Tibial nerve (tissue), 4 donors: Measurements from ENCODE around the gene IQGAP2. TPM values are rescaled to one million over a fixed set of nuclear protein-coding genes. Genes with fewer than 3 reads are reported as not detected.
A peak's percentile ranks its signal among the peaks of the same experiment; 100 is the strongest.

Experiments
- DNase-seq, 2 donors: peaks; one replicate each; pipeline ENCODE4 v3.0.0-alpha.2; 2019; ENCODE audit warnings: low spot score in 2 of 2
- H3K27ac ChIP-seq, 4 donors: fragments of 200-600 bp; sonication (generic) in 3 of 4; one replicate each; pipeline ENCODE4 v1.5.1; 2017 to 2019; ENCODE audit warnings: mild to moderate bottlenecking in 1 of 4
- H3K27me3 ChIP-seq, 2 donors: fragments of 200-600 bp; sonication (generic) in 1 of 2; one replicate each; pipeline versions ENCODE4 v1.5.1 to v1.6.0; 2017 to 2019
- H3K36me3 ChIP-seq, 3 donors: fragments of 200-600 bp; sonication (generic); one replicate each; pipeline ENCODE4 v1.5.1; 2018 to 2019
- H3K4me1 ChIP-seq, 4 donors: fragments of 200-600 bp; sonication (generic) in 3 of 4; one replicate each; pipeline ENCODE4 v1.5.1; 2017 to 2019
- H3K4me3 ChIP-seq, 4 donors: fragments of 200-600 bp; sonication (generic) in 3 of 4; one replicate each; pipeline ENCODE4 v1.5.1; 2017 to 2019; ENCODE audit warnings: mild to moderate bottlenecking in 1 of 4, moderate library complexity in 1 of 4
- H3K9me3 ChIP-seq, 4 donors: fragments of 200-600 bp; sonication (generic) in 3 of 4; one replicate each; pipeline ENCODE4 v1.5.1; 2017 to 2019
- CTCF ChIP-seq, 5 experiments: fragments of 200-600 bp in 3 of 5; fragments of 450-650 bp in 2 of 5; sonication (generic) in 3 of 5; IDR thresholded peaks; one replicate each; pipeline ENCODE4 v1.5.1; 2016 to 2019; ENCODE audit warnings: antibody characterized with exemption in 5 of 5, mild to moderate bottlenecking in 3 of 5, moderate library complexity in 2 of 5
- EP300 ChIP-seq, 2 donors: sonication (generic); formaldehyde crosslinking; IDR thresholded peaks; one replicate each; pipeline ENCODE4 v1.6.1; 2017; ENCODE audit warnings: antibody characterized with exemption in 2 of 2, mild to moderate bottlenecking in 1 of 2
- POLR2A ChIP-seq, 2 donors: fragments of 450-650 bp; IDR thresholded peaks; one replicate each; pipeline ENCODE4 v1.6.1; 2017; ENCODE audit warnings: antibody characterized with exemption in 2 of 2, mild to moderate bottlenecking in 2 of 2, moderate library complexity in 2 of 2
- WGBS, 2 donors: methylation state at CpG; one replicate each; pipeline ENCODE4 v1.1.5; 2018; 5-methylcytosine and 5-hydroxymethylcytosine counted together
- total RNA-seq, 4 donors: library from RNA; depleted of rRNA; stranded (reverse); fragments of >200 nt; gene quantifications; one replicate each; pipeline ENCODE4 v1.1.0, GENCODE V29; 2016

Gene IQGAP2
- total RNA-seq, 4 donors from 2014 or later, result 42.8 to 58.2 (median 52.3) TPM

DNA sequence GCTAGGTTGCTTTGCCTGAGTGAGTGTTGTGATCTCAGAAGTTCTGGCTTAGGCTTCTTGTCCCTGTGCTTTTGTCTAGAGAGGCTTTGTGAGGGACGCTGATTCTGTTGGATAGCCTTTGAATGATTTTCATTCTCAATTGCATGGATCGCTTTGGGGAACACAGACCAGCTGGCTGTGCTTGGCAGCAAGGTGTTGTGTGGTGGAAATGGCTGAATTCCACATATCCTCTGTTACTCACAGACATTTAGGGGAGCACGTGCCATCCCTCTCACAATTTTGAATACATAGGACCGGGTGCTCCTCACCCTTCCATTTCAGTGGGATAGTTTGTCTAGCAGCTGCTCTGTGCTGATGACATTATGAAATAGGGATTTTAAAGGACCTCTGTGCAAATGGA is 76.2 kb downstream of the IQGAP2 start:
- Histone ChIP-seq H3K4me1 (peaks cover 0 to 16% (median 4%) of the 10 kb centered on the region in 4 donors), H3K4me3 (no peak overlapping the region), H3K36me3 (no peaks in the 10 kb centered on the region), H3K9me3 (no peaks in the 10 kb centered on the region), H3K27me3 (no peaks in the 10 kb centered on the region), H3K27ac (peak overlapping the region in 3 of 4 donors; percentile 57 to 76 (median 76))
- 61 to 63% methylated on average over 4 of the region's 4 CpGs for WGBS, 2 donors
- DNase-seq, result no peak
- TF ChIP-seq POLR2A (IDR thresholded peaks at IDR 0.05) (no peak), EP300 (IDR thresholded peaks at IDR 0.05) (no peak), CTCF (IDR thresholded peaks at IDR 0.05) (no peak)

DNA sequence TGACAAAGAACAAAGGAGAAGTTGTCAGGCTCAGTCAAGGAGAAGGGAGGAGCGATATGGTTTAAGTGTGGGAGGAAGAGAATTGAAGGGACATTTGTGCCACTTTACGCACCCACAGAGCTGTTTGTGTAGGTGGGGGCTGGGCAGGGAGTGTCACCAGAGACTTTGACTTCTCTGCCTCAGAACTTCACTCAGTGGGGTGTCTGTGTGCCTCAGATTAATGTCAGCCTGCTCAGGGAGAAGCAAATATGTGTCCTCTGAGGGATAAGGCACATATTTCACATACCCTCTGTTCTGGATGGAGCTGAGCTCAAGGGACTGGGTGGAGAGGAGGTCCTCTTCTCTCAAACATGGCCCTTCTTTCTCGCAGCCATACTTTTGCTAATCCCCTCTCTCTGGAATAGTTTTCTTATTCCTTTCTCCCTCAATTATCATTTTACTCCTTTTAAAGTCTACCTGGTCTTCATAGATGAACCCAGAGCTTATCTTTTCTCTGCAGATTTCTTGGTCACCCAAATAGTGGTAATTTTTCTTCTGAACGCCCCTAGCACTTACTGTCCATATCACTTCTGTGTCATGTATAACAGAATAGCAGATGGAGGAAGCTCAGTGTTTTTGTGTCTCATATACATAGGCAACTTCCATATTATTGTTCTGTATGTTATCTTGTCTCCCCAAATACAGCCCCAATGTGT is 77.0 kb downstream of the IQGAP2 start:
- WGBS, 2 donors, result 55 to 59% methylated on average over 4 of the region's 4 CpGs
- Histone ChIP-seq H3K27ac (peak overlapping the region in 3 of 4 donors; percentile 17 to 76 (median 76)), H3K27me3 (no peaks in the 10 kb centered on the region), H3K36me3 (no peaks in the 10 kb centered on the region), H3K4me3 (no peak overlapping the region), H3K4me1 (peaks cover 0 to 16% (median 4%) of the 10 kb centered on the region in 4 donors), H3K9me3 (no peaks in the 10 kb centered on the region)
- no peak for DNase-seq
- TF ChIP-seq CTCF (IDR thresholded peaks at IDR 0.05) (no peak), POLR2A (IDR thresholded peaks at IDR 0.05) (no peak), EP300 (IDR thresholded peaks at IDR 0.05) (peak in 1 of 2 donors; percentile 45)

GRCh38 chr5:76482984-76483383 is 79.9 kb downstream of the IQGAP2 start:
- Histone ChIP-seq H3K4me1 (peaks cover 0 to 19% (median 4%) of the 10 kb centered on the region in 4 donors), H3K4me3 (no peak overlapping the region), H3K27ac (no peak overlapping the region), H3K27me3 (no peaks in the 10 kb centered on the region), H3K9me3 (no peaks in the 10 kb centered on the region), H3K36me3 (no peaks in the 10 kb centered on the region)
- no peak for DNase-seq
- no peak for TF ChIP-seq POLR2A (IDR thresholded peaks at IDR 0.05)
- no peak for TF ChIP-seq CTCF (IDR thresholded peaks at IDR 0.05)
- TF ChIP-seq EP300 (IDR thresholded peaks at IDR 0.05), result no peak
- 69 to 75% methylated on average over 4 of the region's 4 CpGs for WGBS, 2 donors

DNA sequence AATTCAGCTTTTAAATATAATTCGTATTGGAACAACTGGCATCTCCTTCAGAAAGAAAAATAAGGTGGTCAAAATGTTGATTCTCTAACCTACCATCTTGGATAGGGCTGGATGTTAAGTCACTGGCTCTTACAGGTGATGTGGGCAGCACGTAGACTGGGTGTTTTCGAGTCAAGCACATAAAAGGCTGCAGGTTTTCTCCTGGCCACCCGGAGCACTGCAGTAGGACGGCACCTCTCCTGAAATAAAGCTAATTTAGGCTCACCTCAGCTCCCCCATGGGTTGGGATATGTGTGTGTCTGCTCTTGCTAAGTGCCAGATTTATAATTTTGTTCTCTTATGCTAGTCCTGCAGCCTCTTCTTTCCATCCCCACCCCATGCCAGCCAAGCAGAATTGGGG is 80.3 kb downstream of the IQGAP2 start:
- no peak for DNase-seq
- H3K4me1 ChIP-seq, result peaks cover 0 to 19% (median 4%) of the 10 kb centered on the region in 4 donors
- no peaks in the 10 kb centered on the region for H3K27me3 ChIP-seq
- no peak overlapping the region for H3K4me3 ChIP-seq
- WGBS, 2 donors, result 81% methylated on average over 5 of the region's 5 CpGs
- no peaks in the 10 kb centered on the region for H3K9me3 ChIP-seq
- peak overlapping the region in 1 of 4 donors; percentile 11 for H3K27ac ChIP-seq
- H3K36me3 ChIP-seq, result no peaks in the 10 kb centered on the region
- no peak for TF ChIP-seq POLR2A (IDR thresholded peaks at IDR 0.05)
- TF ChIP-seq CTCF (IDR thresholded peaks at IDR 0.05), result no peak
- no peak for TF ChIP-seq EP300 (IDR thresholded peaks at IDR 0.05)

- Histone ChIP-seq H3K36me3 (no peaks in the 10 kb centered on the region), H3K4me3 (no peak overlapping the region), H3K27me3 (no peaks in the 10 kb centered on the region), H3K4me1 (peaks cover 0 to 18% (median 4%) of the 10 kb centered on the region in 4 donors), H3K9me3 (no peaks in the 10 kb centered on the region), H3K27ac (peak overlapping the region in 1 of 4 donors; percentile 11)
- TF ChIP-seq CTCF (IDR thresholded peaks at IDR 0.05), result no peak
- no peak for TF ChIP-seq POLR2A (IDR thresholded peaks at IDR 0.05)
- TF ChIP-seq EP300 (IDR thresholded peaks at IDR 0.05), result no peak
- DNase-seq, result no peak
- WGBS, 2 donors, result 76 to 80% methylated on average over 4 of the region's 4 CpGs
Measured at GRCh38 chr5:76483881-76484280, 80.8 kb downstream of the IQGAP2 start.
